HCT116 (cell line): ENCODE results near the gene EEIG1.

ENCODE experiments used
- EGR1 ChIP-seq: IDR thresholded peaks from 2 replicates; pipeline ENCODE4 v1.6.1; 2012; ENCODE audit warnings: low read depth
- TF ChIP-seq, protein P1 (sequence below), 3 experiments: fragments of 200-600 bp in 1 of 3; sonication (generic) in 1 of 3; IDR thresholded peaks in 2 of 3; conservative IDR thresholded peaks in 1 of 3; 2 replicates each; pipeline ENCODE4 v1.5.1; 2012 to 2017; ENCODE audit warnings: low read depth in 2 of 3, low read length in 2 of 3, antibody characterized with exemption in 1 of 3, borderline replicate concordance in 1 of 3, control low read depth in 1 of 3, mild to moderate bottlenecking in 1 of 3, mixed read lengths in 1 of 3, mixed run types in 1 of 3, moderate library complexity in 1 of 3; ENCODE audit not compliant: insufficient read depth in 1 of 3

DNA sequence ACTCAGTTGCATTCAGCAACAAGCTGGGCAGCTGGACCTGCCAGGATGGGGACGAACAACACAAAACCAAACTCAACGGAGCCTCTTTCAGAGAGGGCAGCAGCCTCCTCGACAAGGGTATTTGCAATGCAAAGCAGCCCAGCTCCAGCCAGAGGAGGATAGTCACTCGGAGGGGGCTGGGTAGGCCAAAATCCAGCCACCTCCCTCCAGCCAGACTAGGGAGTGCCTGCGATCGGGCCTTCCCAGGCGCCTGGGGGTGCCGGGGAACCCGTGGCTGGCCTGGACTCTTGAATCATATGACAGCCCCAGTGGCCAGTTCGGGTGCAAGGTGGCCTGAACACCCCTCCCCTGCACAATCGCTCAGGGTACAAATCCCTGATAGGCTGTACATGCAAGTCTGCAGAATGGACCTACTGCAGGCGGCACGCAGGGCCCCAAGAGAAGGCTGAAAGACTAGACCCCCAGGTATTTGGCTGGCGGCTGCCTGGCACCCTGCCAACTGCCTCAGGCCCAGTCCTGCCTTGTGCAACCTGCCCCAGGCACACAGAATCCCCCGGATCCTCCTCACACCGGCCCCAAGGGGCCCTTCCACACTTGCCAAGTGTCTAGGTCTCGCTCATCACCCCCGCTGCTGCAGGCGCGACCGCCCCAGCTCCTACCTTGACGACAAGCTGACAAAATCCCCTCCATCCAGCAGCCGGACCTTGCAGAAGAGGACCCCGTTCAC, 1.3 kb downstream of the EEIG1 start:
- no peak for TF ChIP-seq EGR1
- TF ChIP-seq, protein P1, sequence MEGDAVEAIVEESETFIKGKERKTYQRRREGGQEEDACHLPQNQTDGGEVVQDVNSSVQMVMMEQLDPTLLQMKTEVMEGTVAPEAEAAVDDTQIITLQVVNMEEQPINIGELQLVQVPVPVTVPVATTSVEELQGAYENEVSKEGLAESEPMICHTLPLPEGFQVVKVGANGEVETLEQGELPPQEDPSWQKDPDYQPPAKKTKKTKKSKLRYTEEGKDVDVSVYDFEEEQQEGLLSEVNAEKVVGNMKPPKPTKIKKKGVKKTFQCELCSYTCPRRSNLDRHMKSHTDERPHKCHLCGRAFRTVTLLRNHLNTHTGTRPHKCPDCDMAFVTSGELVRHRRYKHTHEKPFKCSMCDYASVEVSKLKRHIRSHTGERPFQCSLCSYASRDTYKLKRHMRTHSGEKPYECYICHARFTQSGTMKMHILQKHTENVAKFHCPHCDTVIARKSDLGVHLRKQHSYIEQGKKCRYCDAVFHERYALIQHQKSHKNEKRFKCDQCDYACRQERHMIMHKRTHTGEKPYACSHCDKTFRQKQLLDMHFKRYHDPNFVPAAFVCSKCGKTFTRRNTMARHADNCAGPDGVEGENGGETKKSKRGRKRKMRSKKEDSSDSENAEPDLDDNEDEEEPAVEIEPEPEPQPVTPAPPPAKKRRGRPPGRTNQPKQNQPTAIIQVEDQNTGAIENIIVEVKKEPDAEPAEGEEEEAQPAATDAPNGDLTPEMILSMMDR (IDR thresholded peaks at IDR 0.05 in 2 of 3, conservative IDR thresholded peaks at IDR 0.05 in 1 of 3; ENCODE audit: borderline replicate concordance in 1 of 3, insufficient read depth in 1 of 3, low read depth in 2 of 3, low read length in 2 of 3) = 0 out of 6 replicates have a peak, but pooled peaks of 1 of the 3 experiments have one; percentile 4
